HG03432 (cell line): ENCODE measurements around the gene APBA2.
"Not testable (repeated sequence)": the region's sequence is repeated elsewhere in the genome, so short reads cannot be mapped to it uniquely, and the experiment has no call there.

ENCODE experiments used
- ATAC-seq: cut with Tn5 transposase; IDR thresholded peaks from one replicate; pipeline ENCODE4 v1.9.1; 2021; ENCODE audit warnings: mild to moderate bottlenecking, moderate library complexity; ENCODE audit not compliant: unreplicated experiment

APBA2 gene

DNA sequence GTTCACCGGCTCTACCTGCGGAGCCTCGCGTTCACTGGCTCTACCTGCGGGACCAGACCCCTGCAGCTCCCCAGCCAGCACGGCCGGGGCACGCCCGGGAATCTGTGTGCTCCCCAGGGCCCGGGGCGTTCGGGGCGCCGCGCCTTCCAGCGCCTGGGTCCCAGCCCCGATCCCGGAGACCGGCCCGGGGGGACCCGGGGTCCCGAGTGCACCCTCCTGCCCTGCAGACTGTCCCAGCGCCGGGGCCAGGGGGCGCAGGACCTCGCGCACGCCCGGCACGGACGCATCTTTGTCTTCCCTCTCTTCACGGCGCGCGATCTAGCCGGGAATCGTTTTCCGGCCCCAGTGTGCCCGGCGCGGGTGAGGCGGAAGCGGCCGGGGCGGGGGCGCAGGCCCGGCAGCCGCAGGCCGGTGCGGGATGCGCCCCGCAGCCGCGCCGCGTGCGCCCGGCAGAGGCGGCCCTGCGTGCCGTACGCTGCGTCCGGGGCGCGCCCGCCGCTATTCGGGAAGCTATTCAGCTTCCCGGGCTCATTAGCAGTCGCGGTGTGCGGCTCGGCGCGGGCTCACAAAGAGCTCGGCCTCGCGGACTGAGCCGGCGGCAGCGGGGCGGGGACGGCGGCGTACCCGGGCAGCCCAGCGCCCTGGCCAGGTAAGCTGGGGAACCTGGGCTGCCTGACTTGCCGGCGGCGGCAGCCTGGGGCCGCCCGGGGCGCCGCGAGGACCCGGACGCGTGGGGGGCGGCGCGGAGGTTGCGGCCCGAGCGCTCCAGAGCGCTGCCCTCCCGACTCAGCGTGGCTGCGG lies at the start of gene APBA2:
APBA2 (plus strand) TSS at position 345 of the 801 bp plus-strand sequence. CDS start 167,911 bp downstream, outside the sequence.
- ATAC-seq: no peak

DNA sequence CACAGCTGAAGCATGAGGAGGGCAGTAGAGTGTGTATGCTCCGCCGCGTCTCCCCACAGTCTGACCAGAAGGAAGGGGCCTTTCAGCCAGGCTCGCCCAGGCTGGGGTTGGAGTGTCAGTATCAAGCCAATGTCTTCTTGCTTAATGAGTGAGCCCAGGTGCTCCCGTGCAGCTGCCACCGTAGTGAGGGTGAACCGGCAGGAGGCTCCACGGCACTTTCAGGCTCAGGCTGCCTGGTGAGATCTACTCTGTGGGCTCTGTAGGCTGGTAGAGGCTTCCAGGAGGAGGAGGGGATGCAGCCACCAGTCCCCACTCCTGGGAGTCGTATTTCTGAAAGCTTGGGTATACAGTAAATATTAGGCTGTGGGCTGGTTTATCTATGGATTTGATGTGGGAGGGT lies 45.5 kb upstream of the APBA2 start:
- not testable (repeated sequence) for ATAC-seq

- not testable (repeated sequence) for ATAC-seq
These were observed 43.6 kb upstream of the APBA2 start for GRCh38 chr15:28842210-28842609.

DNA sequence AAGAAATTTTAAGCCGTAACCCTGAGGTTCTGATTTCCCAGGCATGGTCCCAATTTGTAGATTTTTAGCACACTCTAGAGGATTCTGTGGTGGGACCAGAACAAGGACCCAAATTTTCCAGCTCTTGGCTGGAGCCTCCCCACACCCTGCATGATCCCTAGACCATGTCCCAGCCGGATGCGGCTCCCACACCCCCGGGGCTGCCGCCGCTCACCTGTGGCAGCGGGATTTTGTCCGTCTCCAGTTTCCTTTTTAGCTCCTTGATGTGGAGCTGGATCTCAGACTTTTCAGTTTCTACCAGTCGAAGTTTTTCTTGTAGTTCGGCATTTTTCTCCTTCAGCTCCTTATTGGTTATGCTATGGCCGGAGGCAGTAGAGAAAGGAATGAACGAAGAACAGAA lies 42.3 kb upstream of the APBA2 start:
- not testable (repeated sequence) for ATAC-seq

DNA sequence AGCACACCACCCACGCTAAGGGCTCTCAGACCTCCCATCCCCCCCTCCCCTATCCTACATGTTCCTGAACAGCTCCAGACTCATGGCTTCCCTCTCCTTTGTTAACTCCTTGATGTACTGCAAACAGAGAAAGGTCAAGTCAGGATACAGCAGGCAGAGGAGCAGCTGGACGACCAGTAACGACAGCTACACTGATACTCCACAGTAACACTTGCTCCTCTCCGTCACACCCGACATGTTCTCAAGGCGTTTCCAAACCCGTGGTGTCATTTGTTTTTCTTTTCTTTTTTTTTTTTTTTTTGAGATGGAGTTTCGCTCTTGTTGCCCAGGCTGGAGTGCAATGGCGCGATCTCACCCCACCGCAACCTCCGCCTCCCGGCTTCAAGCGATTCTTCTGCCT lies 41.6 kb upstream of the APBA2 start:
- not testable (repeated sequence) for ATAC-seq

- ATAC-seq: peak; percentile 98
These were observed 38.5 kb upstream of the APBA2 start for GRCh38 chr15:28847247-28847646.

- ATAC-seq: not testable (repeated sequence)
These were observed 37.8 kb upstream of the APBA2 start for GRCh38 chr15:28847959-28848358.

- not testable (repeated sequence) for ATAC-seq
These were observed 37.3 kb upstream of the APBA2 start, which contains the start of gene GOLGA6L7 for GRCh38 chr15:28848521-28848920. GOLGA6L7 (minus strand) TSS chr15:28848644; CDS start chr15:28848549, 95 bp downstream.

GRCh38 chr15:28849271-28849670 lies 36.5 kb upstream of the APBA2 start:
- ATAC-seq: not testable (repeated sequence)

DNA sequence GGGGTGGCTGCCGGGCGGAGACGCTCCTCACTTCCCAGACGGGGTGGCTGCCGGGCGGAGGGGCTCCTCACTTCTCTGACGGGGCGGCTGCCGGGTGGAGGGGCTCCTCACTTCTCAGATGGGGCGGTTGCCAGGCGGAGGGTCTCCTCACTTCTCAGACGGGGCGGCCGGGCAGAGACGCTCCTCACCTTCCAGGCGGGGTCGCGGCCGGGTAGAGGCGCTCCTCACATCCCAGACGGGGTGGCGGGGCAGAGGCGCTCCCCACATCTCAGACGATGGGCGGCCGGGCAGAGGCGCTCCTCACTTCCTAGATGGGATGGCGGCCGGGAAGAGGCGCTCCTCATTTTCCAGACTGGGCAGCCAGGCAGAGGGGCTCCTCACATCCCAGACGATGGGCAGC lies 36.0 kb upstream of the APBA2 start:
- ATAC-seq: not testable (repeated sequence)

DNA sequence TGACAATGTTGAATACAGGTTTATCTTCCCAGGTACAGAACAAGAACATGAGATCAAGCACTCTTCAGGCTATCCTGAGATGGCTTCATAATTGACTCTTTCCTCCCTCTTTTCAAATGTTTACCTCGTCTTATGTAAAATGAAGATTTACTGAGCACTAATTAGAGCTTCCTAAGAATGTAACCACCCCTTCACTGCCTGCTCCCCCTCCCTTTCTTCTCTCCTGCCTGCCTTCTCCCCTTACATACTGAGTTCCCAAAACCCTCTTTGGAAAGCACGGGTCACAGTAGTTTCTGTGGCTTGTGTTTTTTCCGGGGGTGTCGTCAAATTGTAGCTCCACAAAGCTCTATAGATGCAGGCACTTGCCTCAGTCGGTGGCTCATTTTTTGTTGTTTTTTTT lies 32.1 kb upstream of the APBA2 start:
- ATAC-seq: not testable (repeated sequence)

- not testable (repeated sequence) for ATAC-seq
These were observed 31.2 kb upstream of the APBA2 start for GRCh38 chr15:28854578-28854977.

- ATAC-seq: no peak
These were observed 24.7 kb upstream of the APBA2 start for GRCh38 chr15:28861031-28861534.

GRCh38 chr15:28861589-28862293 lies 24.0 kb upstream of the APBA2 start:
- not testable (repeated sequence) for ATAC-seq

GRCh38 chr15:28868744-28869345 lies 16.9 kb upstream of the APBA2 start:
- ATAC-seq: no peak

GRCh38 chr15:28871168-28871567 lies 14.6 kb upstream of the APBA2 start:
- no peak for ATAC-seq

GRCh38 chr15:28873006-28873405 lies 12.8 kb upstream of the APBA2 start:
- ATAC-seq: no peak

- ATAC-seq: no peak
These were observed 12.1 kb upstream of the APBA2 start for GRCh38 chr15:28873585-28874190.

- ATAC-seq: no peak
These were observed 10.2 kb upstream of the APBA2 start for GRCh38 chr15:28875461-28876000.

- no peak for ATAC-seq
These were observed 9.5 kb upstream of the APBA2 start for GRCh38 chr15:28876131-28876844.
